Fibroblast of the conjunctiva (primary cell): ENCODE measurements around the gene WNT3A.
"Not testable (repeated sequence)": the region's sequence is repeated elsewhere in the genome, so short reads cannot be mapped to it uniquely, and the experiment has no call there.

ENCODE experiments used
- DNase-seq: peaks from one replicate; pipeline ENCODE4 v3.0.0-alpha.2; 2010; ENCODE audit warnings: low read depth

The WNT3A gene, protein sequence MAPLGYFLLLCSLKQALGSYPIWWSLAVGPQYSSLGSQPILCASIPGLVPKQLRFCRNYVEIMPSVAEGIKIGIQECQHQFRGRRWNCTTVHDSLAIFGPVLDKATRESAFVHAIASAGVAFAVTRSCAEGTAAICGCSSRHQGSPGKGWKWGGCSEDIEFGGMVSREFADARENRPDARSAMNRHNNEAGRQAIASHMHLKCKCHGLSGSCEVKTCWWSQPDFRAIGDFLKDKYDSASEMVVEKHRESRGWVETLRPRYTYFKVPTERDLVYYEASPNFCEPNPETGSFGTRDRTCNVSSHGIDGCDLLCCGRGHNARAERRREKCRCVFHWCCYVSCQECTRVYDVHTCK

GRCh38 chr1:228006786-228007048 is at the start of gene WNT3A:
Gene WNT3A (plus strand): TSS chr1:228006998. CDS start chr1:228007129, 131 bp downstream.
- DNase-seq = no peak

DNA sequence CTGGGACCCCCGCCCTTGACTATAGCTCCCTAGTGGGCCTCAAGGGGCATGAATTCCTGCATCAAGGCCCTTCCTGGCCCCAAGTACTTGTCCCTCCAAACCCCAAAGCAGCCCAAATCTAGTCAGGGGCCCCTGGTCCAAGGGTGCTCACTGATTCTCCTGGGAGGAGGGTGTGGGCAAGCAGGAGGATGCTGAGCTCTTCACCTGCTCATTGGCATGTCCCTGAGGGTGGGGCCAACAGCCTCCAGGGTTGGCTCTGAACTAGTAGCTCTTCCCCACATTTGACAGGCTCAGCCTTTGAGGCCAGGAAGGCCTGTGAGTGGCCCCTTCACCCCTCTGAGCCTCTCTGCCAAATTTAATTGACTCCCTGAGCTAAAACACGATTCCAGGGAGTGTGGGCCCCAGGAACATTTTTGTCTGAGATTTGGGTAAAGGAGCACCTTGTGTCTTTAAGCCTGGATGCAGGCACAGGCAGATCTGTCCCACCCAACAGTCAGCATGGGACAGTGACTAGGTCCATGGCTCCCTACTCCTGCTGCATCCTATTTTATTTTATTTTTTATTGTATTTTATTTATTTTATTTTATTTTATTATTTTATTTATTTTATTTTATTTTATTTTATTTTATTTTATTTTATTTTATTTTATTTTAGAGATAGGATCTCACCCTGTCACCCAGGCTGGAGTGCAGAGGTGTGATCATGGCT is 48.0 kb upstream of the WNT3A start:
- no peak for DNase-seq

- DNase-seq = no peak
Observed at GRCh38 chr1:227959325-227959860, 47.4 kb upstream of the WNT3A start.

- no peak for DNase-seq
Observed at GRCh38 chr1:227961651-227962466, 44.9 kb upstream of the WNT3A start.

GRCh38 chr1:227966733-227967132 is 40.1 kb upstream of the WNT3A start:
- DNase-seq = not testable (repeated sequence)

DNA sequence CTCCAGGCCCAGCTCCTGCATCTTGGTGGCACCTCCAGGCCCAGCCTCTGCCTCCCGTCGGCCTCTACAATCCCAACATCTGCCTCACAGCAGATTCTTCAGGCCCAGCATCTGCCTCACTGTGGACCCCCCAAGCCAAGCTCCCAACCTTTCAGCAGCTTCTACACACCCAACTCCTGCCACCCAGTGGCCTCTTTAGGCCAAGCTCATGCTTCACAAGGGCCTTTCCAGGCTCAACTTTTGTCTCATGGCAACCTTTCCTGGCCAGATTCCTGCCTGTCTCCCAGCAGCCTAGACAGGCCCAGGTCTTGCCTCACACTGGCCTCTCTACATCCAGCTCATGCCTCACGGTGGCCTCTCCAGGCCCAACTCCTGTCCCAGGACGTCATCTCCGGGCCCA is 39.0 kb upstream of the WNT3A start:
- DNase-seq = not testable (repeated sequence)

GRCh38 chr1:227970076-227970995 is 36.5 kb upstream of the WNT3A start:
- DNase-seq = not testable (repeated sequence)

DNA sequence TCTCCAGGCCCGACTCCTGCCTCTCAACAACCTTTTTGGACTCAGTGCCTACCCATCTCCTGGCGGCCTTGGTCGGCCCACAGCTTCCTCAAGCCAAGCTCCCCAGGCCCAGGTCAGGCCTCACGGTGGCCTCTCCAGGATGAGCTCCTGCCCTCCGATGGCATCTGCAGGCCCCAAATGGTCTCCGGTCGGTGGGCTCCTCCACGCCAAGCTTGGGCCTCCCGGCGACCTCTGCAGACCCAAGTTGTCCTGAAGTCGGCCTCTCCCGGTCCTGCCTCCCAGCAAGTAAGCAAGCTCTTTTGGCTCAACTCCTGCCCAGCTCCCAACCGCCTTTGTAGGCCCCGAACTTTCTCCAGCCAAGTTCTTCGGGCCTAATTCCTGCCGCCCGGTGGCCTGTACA is 35.6 kb upstream of the WNT3A start:
- DNase-seq = not testable (repeated sequence)

- DNase-seq = not testable (repeated sequence)
Observed at GRCh38 chr1:227971643-227972282, 35.0 kb upstream of the WNT3A start.

GRCh38 chr1:227972283-227972679 is 34.5 kb upstream of the WNT3A start:
- not testable (repeated sequence) for DNase-seq

DNA sequence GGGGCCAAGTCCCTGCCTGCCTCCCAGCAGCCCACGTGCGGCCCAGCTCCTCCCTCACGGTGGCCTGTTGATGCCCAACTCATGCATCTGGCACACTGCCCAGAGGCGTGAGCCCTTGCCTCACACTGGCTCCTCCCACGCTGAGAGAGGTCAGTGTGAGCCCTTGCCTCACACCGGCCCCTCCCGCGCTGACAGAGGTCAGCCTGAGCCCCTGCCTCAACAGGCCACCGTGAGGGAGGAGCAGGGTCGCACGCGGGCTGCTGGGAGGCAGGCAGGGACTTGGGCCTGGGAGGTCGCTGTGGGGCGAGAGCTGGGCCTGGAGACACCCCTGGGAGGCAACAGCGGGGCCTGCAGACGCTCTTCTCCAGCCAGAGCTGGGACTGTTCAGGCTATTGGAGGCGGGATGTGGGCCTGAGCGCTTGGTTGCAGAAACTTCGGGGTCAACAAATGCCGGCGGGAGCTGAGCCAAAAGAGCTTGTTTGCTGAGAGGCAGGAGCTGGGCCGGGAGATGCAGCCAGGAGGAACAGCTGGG is 33.9 kb upstream of the WNT3A start:
- not testable (repeated sequence) for DNase-seq

DNA sequence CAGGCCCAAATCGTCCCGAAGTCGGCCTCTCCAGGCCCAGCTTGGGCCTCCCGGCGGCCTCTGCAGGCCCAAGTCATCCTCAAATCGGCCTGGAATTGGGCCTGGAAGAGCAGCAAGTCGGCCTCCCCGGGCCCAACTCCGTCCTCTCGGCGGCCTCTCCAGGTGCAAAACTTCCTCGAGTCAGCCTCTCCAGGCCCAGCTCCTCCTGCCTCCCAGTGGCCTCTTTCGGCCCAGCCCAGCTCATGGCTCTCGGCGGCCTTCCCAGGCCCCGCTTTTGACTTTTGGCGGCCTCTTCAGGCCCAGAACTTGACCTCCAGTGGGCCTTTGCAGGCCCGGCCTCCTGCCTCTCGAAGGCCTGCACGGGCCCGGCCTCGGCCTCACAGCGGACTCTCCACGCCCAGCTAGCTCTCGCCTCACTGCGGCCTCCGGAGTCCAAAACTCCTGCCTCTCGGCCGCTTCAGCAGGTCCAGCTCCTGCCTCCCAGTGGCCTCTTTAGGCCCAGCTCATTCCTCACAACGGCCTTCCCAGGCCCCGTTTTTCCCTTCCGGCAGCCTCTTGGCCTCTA is 33.0 kb upstream of the WNT3A start:
- DNase-seq = not testable (repeated sequence)

DNA sequence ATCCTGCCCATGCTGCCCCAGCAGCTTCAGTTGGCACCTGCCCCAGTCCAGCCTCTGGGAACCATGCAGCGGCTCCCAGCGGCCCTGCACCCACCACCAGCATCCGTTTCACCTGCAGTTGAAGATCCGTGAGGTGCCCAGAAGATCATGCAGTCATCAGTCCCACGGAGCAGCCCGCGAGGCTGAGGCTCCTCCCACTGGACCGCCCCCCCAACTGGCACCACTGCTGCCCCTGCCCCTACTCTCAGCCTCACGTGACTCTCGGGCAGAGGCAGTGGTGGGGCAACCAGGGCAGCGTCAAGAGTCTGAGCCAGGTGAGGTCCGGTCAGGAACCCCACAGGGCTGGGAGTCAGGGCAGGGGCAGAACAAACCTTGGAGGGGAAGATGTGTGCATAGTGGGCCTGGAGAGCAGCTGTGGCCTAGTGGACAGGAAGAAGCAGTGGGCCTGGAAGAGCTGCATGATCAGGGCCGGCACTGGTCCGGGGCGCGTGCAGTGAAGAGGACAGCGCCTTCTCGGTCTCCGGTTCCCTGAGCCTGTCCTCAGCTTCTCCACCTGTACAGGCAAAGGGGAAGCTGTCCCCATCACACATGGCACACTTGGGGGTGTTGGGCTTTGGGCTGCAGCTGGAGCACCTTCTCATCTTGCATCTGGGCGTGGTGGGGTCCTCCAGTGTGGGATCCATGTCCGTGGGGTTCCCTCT is 31.1 kb upstream of the WNT3A start:
- DNase-seq = not testable (repeated sequence)

GRCh38 chr1:227987181-227987580 is 19.6 kb upstream of the WNT3A start:
- no peak for DNase-seq

- DNase-seq = no peak
Observed at GRCh38 chr1:227994632-227995300, 12.0 kb upstream of the WNT3A start.

- no peak for DNase-seq
Observed at GRCh38 chr1:227996187-227996950, 10.4 kb upstream of the WNT3A start.

DNA sequence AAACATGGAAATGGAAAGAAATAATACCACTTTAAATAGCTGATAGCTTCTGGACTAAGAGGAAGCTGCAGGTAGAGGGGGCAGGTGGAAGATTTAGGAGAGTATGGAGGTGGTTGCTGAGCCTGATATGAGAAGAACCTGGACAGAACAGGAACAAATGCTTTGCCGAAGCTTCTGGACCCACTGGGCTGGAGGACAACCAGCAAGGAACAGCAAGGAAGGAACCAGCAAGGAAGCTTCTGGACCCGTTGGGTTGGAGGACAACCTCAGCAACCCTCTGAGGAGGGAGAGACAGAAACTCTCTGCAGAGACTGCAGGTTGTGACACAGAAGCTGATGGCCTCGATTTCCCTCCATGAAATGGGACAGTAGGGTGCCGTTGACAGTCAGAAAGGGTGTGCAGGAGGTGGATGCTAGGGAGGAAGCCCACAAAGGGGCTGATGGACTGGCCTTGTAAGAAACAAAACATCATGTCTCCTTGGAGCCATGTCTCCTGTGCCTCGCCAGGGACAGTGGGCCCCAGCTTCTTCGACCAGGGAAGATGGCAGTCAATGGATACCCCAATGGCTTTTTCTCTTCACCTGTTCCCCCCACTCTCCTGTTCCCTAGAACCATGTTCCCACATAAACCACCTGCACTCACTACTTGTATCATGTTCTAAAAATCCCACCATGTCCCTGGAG is 8.3 kb upstream of the WNT3A start:
- no peak for DNase-seq
